RPMI7951 (cell line): ENCODE data around the gene MAML3. TPM values are rescaled to one million over a fixed set of nuclear protein-coding genes. Genes with fewer than 3 reads are reported as not detected.
A peak's percentile ranks its signal among the peaks of the same experiment; 100 is the strongest.

Experiments used
- DNase-seq: peaks from one replicate; pipeline ENCODE4 v3.0.0-alpha.2; 2012; ENCODE audit warnings: low read depth
- total RNA-seq: library from RNA; depleted of rRNA; stranded (reverse); fragments of >200 nt; shearing (Covaris generic); gene quantifications from 2 replicates; pipeline ENCODE4 v1.2.3, GENCODE V29; 2014

MAML3 gene
- total RNA-seq, 1 experiment from 2014 or later: 3.2 TPM

- peak; percentile 82 for DNase-seq
Observed at GRCh38 chr4:139922406-139923024, 231.5 kb downstream of the MAML3 start.

DNA sequence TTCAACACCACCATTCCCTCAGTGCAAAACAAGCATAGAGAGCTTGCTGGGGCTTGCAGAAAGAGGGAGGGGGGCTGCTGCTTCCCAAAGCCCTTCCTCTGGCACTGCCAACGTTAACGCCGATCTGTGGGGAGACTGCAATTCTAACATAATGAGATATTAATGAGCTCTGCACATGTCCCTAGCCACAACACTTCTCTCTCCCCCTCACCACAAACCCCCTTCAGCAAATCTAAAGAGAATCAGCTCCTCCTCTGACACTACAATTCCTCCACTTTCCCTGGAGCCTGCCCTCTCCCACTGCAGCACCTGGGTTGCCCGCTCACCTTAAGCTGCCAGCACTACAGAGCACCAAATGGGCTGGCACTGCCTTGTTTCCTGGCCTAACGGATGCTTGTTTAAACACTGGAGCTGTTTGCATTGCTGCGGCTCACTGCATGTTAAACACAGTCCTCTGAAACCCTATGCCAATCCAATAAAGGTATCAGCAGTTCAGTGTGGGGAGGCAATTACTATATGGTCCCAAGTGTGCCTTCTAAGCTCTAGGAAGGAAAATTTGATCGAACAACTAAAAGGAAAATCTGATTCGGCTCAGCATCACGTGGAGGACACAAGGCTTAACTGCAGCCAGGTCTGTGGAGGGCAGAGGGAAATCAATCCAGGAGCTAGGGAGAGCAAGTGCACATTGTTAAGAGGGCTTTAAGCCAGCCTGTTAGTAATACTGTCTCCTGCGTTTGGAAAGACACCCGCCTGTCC lies 232.4 kb downstream of the MAML3 start:
- no peak for DNase-seq

- no peak for DNase-seq
Observed at GRCh38 chr4:139920486-139921002, 233.4 kb downstream of the MAML3 start.

DNA sequence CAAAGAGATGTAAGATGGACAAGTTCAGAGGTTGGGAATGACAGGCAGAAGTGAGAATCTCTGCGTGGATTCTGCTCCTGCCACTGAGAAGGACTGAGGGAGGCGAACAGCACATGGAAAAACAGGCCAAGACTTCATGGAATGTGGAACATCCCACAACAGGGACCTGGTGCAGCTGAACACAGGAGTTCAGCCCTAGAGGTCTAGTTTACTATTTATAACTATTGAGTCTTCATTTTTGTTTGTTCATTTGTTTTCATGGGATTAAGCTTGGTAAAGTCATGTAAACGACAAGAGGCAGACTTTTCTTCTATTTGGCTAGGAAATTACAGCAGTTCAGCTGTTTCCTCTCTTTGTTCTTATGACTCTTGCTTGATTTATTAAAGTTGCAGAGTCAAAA lies 234.5 kb downstream of the MAML3 start:
- peak; percentile 71 for DNase-seq

GRCh38 chr4:139919004-139919403 lies 235.0 kb downstream of the MAML3 start:
- DNase-seq: peak; percentile 76

- DNase-seq: no peak
Observed at GRCh38 chr4:139918591-139918990, 235.4 kb downstream of the MAML3 start.

- DNase-seq: no peak
Observed at GRCh38 chr4:139917896-139918295, 236.1 kb downstream of the MAML3 start.

GRCh38 chr4:139916041-139916440 lies 237.9 kb downstream of the MAML3 start:
- DNase-seq: no peak

- DNase-seq: no peak
Observed at GRCh38 chr4:139915037-139915436, 238.9 kb downstream of the MAML3 start.

- no peak for DNase-seq
Observed at GRCh38 chr4:139913995-139914598, 239.9 kb downstream of the MAML3 start.

DNA sequence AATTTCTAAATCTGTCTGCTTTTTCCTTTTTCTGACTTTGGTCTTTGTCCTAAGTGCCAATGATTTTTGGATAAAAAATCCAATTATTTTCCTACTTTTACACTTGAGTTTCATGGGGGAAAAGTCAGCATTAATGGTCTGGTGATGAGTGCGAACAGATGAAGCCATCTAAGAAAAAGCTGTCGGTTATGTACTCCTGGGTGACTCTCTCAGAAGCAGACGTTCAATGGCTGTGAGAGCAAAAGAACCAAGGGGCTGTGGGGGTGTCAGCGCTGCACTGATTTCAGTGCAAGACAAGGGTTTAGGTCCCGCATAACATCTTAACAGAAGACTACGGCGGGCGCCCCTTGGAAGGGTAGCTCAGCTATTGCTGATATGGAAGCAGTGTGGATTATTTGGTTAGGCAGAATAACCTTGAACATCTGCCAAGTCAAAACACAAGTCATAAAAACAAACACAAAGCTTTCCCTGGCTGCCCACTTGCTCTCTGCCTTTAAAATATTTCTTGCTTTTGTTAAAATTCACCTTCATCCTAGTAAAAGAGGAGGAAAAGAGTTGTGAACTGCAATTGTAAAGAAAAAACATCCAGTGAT lies 240.5 kb downstream of the MAML3 start:
- DNase-seq: no peak

- DNase-seq: no peak
Observed at GRCh38 chr4:139912445-139912844, 241.5 kb downstream of the MAML3 start.

DNA sequence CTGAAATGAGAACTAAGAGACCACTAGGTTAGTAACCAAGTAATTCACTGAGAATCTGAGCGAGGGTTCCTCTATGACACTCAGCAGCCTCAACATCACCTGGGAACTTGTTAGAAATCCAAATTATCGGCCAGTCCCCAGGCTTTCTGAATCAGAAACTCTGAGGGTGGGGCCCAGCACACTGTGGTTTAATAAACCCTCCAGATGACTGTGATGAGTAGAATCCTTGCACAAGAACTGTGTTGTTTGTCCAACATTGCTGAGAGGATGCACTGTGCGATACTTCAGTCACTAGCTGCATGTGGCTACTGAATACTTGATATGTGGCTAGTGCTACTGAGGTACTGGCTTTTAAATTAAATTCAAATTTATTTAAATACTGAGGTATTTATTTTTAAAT lies 243.9 kb downstream of the MAML3 start:
- DNase-seq: no peak

GRCh38 chr4:139908636-139909437 lies 245.1 kb downstream of the MAML3 start:
- DNase-seq: no peak

- DNase-seq: no peak
Observed at GRCh38 chr4:139907001-139907809, 246.8 kb downstream of the MAML3 start.

DNA sequence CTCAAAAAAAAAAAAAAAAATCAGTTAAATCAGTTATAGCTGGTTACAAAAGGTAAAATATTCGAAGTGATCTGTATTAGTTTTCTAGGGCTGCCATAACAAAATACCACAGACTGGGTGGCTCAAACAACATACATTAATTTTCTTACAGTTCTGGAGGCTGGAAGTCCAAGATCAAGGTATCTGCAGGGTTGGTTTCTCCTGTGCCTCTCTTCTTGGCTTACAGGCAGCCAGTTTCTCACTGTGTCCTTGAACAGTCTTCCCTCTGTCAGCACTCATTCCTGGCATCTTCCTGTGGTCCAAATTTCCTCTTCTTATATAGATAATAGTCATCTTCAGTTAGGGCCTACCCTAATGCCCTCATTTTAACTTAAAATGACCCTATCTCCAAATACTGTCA lies 248.5 kb downstream of the MAML3 start:
- DNase-seq: no peak

DNA sequence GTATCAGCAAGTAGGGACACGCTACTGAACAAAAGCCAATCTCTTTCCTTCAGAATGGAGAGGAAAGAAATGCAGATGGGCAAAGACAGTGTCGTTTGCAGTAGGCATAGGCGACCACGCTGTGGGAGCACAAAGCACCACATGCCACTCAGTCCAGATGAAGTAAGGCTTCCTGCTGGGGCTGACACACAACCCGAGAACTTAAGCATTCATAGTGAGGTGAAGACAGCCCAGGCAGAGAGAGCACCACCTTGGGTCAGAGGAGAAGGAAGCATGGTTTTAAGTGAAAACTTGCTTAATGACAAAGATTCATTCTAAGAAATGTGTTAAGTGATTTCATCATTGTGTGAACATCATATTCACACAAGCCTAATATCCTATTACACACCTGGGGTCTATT lies 249.6 kb downstream of the MAML3 start:
- no peak for DNase-seq

DNA sequence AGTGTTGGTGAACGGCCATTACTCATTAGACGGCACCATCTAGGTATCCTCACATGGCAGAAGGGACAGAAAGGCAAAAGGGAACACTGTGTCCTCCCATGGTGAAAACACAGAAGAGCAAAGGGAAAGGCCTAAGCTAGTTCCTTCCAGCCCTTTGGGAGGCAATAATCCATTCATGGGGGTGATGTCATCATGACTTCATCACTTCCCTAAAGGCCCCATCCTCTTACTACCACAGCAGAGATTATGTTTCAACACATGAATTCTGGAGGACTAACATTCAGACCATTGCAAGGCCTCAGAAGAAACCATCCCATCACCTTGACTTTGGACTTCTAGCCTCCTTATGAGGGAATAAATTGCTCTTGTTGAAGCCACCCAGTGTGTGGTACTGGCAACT lies 250.1 kb downstream of the MAML3 start:
- DNase-seq: no peak

DNA sequence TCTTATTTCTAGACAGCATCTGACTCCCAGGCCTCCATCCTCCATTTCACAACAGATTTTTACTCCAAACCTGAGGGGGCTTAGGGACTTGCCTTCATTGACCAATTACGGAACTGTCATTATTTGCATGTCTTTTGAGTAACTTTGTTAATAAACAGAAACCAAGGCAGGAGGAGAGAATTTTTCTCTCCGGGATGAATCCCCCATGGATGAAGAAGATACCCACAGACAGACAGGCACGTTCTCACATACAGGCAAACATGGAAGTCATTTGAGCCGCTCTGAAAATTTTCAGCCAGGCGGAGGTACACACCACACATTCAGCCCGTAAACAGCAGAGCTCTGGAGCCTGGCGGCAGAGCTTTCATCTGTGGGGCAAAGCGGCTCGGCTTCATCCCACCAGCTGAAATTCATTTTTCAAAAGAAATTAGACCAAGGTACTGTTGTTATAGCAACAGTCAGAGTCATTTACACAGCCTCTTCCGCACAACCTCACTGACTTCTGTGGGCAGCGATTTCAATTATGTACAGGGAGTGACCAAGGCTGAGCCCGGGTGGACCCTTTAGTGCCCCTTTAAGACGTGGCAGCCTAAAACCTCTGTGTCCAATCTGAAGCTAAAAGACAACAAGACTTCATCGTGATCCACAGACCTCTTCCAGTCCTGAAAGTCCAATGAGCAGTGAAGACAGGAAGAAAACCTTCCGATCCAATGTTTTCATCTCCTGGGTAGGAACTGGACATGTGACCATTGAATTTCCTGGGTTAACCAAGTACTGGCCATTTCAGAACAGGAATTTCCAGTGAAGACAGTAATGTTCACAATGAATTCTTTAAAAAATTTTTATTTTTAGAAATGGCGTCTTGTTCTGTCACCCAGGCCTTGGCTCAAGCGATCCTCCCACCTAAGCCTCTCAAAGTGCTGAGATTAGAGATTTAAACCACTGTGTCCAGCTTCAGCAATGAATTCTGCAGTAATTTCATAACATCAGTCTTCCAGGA lies 251.4 kb downstream of the MAML3 start:
- peak; percentile 42 for DNase-seq
